Astrocyte (in vitro differentiated cells and primary cell): Measurements from ENCODE around the gene SAMD4A. TPM values are rescaled to one million over a fixed set of nuclear protein-coding genes. Genes with fewer than 3 reads are reported as not detected.

Experiments used
- DNase-seq: peaks from one replicate; pipeline ENCODE4 v3.0.0-alpha.2; 2010; ENCODE audit warnings: low read depth
- FAIRE-seq: peaks from 2 replicates; lab custom pipeline; 2011; peaks lifted over from hg19 to GRCh38; lab: Jason Lieb, UNC
- H2AFZ ChIP-seq: 2 replicates; pipeline ENCODE4 v1.6.0; 2012; ENCODE audit warnings: low read depth, low read length, inconsistent platforms
- H3K27ac ChIP-seq: 2 replicates; pipeline ENCODE4 v1.5.1; 2011; ENCODE audit warnings: low read depth, low read length, inconsistent platforms
- H3K27me3 ChIP-seq: 2 replicates; pipeline ENCODE4 v1.6.0; 2011; ENCODE audit warnings: low read length, inconsistent platforms; ENCODE audit not compliant: insufficient read depth
- H3K36me3 ChIP-seq: 2 replicates; pipeline ENCODE4 v1.5.1; 2011; ENCODE audit warnings: low read length, inconsistent platforms; ENCODE audit not compliant: insufficient read depth
- H3K4me1 ChIP-seq: 2 replicates; pipeline ENCODE4 v1.5.1; 2011; ENCODE audit warnings: low read length, inconsistent platforms; ENCODE audit not compliant: insufficient read depth
- H3K4me2 ChIP-seq: 2 replicates; pipeline ENCODE4 v1.6.0; 2012; ENCODE audit warnings: low read length, inconsistent platforms
- H3K4me3 ChIP-seq: 2 replicates; pipeline ENCODE4 v1.5.1; 2011; ENCODE audit warnings: low read depth, mild to moderate bottlenecking, low read length, inconsistent platforms; ENCODE audit not compliant: insufficient read depth
- H3K79me2 ChIP-seq: 2 replicates; pipeline ENCODE4 v1.6.0; 2012; ENCODE audit warnings: mild to moderate bottlenecking, low read length, inconsistent platforms; ENCODE audit not compliant: insufficient read depth
- H3K9ac ChIP-seq: 2 replicates; pipeline ENCODE4 v1.6.0; 2012; ENCODE audit warnings: mild to moderate bottlenecking, low read length, inconsistent platforms
- H3K9me3 ChIP-seq: 2 replicates; pipeline ENCODE4 v1.5.1; 2012; ENCODE audit warnings: low read depth, mild to moderate bottlenecking, low read length, inconsistent platforms; ENCODE audit not compliant: insufficient read depth
- H4K20me1 ChIP-seq: 2 replicates; pipeline ENCODE4 v1.6.0; 2012; ENCODE audit warnings: low read length, inconsistent platforms; ENCODE audit not compliant: insufficient read depth
- H3K27ac Mint-ChIP-seq: one replicate; pipeline ENCODE4 v1.8.0; 2021; ENCODE audit warnings: mild to moderate bottlenecking, mixed read lengths; ENCODE audit not compliant: unreplicated experiment
- H3K27me3 Mint-ChIP-seq: one replicate; pipeline ENCODE4 v1.8.0; 2021; ENCODE audit warnings: low read depth, mixed read lengths; ENCODE audit not compliant: unreplicated experiment
- H3K36me3 Mint-ChIP-seq: one replicate; pipeline ENCODE4 v1.8.0; 2021; ENCODE audit warnings: low read depth, mixed read lengths; ENCODE audit not compliant: unreplicated experiment
- H3K4me1 Mint-ChIP-seq: one replicate; pipeline ENCODE4 v1.8.0; 2021; ENCODE audit warnings: low read depth, mixed read lengths; ENCODE audit not compliant: unreplicated experiment
- H3K4me3 Mint-ChIP-seq: one replicate; pipeline ENCODE4 v1.8.0; 2021; ENCODE audit warnings: mild to moderate bottlenecking, moderate library complexity, mixed read lengths; ENCODE audit not compliant: unreplicated experiment
- H3K9me3 Mint-ChIP-seq: one replicate; pipeline ENCODE4 v1.8.0; 2021; ENCODE audit warnings: mild to moderate bottlenecking, mixed read lengths; ENCODE audit not compliant: unreplicated experiment
- EZH2 ChIP-seq: IDR thresholded peaks from 2 replicates; pipeline ENCODE4 v1.6.1; 2012; ENCODE audit warnings: mild to moderate bottlenecking, low read length, inconsistent platforms; ENCODE audit not compliant: insufficient read depth
- total RNA-seq: library from RNA; stranded (reverse); gene quantifications from 2 replicates; pipeline ENCODE4 v1.2.1, GENCODE V29; 2021
- TF ChIP-seq, protein P1 (sequence below): IDR thresholded peaks from 2 replicates; pipeline ENCODE4 v1.5.1; 2011; ENCODE audit warnings: low read depth, mild to moderate bottlenecking, inconsistent platforms, low read length, moderate library complexity; ENCODE audit not compliant: insufficient read depth

SAMD4A gene
- total RNA-seq, 1 donor from 2014 or later, result 68.2 TPM

DNA sequence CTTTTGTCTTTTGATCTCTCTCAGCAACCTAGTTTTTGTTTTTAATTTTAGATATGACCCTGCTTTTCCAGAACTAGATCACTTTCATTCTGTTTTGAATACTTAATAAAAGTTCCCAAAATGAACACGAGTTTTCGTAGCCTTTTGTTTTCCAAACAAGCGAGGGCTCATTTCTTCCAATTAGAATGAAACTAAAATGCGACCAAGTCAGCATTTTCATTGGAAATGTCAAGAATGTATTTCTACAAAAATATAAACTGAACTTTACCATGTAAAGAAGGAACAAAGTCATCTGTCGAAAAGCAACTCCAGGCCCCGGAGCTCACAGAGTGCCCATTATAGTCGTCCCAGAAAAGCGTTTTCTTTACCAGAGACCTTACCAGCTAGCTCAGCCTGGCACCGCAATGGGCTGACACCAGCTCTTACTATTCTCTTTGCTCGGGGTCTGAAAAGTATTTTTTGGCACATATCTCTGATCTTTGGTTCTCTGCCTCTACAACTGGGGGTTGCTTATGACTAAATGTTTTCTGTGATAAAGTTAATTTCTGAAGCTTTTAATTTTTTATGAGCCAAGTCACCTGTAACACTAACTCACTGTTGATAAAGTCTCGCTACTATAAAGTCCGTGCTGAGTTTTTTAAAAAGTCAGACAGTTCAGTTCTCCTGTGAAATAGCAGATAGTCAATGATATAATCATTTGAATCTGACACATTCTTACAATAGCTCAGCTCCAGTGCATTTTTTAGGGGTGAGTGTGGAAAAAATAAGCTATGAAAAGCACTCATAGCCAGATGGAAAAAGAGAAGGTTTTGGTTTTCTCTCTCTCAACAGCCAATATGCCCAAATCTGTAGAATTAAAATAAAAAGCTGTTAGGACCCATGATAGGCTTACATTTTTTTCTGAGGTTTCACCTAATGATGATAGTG is 43.4 kb downstream of the SAMD4A start:
- H3K4me1 Mint-ChIP-seq, result peaks cover 35% of the 10 kb centered on the region
- peak; percentile 76 for FAIRE-seq
- no peak overlapping the region for H2AFZ ChIP-seq

DNA sequence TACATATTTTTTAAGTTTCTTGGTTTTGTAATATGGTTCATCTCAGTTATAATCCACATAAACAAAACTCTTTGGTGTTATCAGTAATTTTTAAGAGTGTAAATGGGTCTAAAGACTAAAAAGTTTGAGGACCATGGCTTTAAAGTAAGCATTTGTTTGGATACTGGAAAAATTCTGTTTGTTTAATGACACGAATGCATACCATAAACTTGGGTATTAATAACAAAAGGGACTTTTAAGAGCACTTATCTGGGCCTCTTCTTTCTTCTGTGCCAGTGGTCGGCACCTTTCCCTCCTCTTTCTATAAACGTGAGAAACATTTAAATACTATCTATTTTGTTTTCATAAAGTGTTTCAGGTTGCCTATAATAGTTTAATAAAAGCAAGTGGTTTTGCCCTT is 47.4 kb downstream of the SAMD4A start:
- H2AFZ ChIP-seq, result no peak overlapping the region
- H3K9me3 ChIP-seq, result no peaks in the 10 kb centered on the region
- no peak overlapping the region for H3K4me3 ChIP-seq
- H3K4me3 Mint-ChIP-seq, result no peak overlapping the region
- H3K27ac ChIP-seq, result no peak overlapping the region
- H3K27ac Mint-ChIP-seq, result no peak overlapping the region
- peaks cover 24% of the 10 kb centered on the region for H3K4me1 ChIP-seq
- peaks cover 9% of the 10 kb centered on the region for H3K36me3 Mint-ChIP-seq
- H3K4me1 Mint-ChIP-seq, result peaks cover 22% of the 10 kb centered on the region
- no peaks in the 10 kb centered on the region for H3K36me3 ChIP-seq
- no peak overlapping the region for H3K4me2 ChIP-seq
- H3K79me2 ChIP-seq, result peaks cover 42% of the 10 kb centered on the region
- TF ChIP-seq, protein P1, sequence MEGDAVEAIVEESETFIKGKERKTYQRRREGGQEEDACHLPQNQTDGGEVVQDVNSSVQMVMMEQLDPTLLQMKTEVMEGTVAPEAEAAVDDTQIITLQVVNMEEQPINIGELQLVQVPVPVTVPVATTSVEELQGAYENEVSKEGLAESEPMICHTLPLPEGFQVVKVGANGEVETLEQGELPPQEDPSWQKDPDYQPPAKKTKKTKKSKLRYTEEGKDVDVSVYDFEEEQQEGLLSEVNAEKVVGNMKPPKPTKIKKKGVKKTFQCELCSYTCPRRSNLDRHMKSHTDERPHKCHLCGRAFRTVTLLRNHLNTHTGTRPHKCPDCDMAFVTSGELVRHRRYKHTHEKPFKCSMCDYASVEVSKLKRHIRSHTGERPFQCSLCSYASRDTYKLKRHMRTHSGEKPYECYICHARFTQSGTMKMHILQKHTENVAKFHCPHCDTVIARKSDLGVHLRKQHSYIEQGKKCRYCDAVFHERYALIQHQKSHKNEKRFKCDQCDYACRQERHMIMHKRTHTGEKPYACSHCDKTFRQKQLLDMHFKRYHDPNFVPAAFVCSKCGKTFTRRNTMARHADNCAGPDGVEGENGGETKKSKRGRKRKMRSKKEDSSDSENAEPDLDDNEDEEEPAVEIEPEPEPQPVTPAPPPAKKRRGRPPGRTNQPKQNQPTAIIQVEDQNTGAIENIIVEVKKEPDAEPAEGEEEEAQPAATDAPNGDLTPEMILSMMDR, result no peak
- TF ChIP-seq EZH2, result no peak
- FAIRE-seq (no peak), DNase-seq (no peak)
- no peaks in the 10 kb centered on the region for H3K27me3 Mint-ChIP-seq
- no peaks in the 10 kb centered on the region for H3K9me3 Mint-ChIP-seq
- no peak overlapping the region for H3K9ac ChIP-seq
- no peaks in the 10 kb centered on the region for H3K27me3 ChIP-seq
- H4K20me1 ChIP-seq, result peaks cover 4% of the 10 kb centered on the region

More for the DNA sequence above, 43.4 kb downstream of the SAMD4A start:
- Histone ChIP-seq H3K36me3 (no peaks in the 10 kb centered on the region), H3K27ac (peak overlapping the region; percentile 63), H3K4me2 (peak overlapping the region; percentile 74), H3K4me1 (peaks cover 35% of the 10 kb centered on the region), H3K27me3 (no peaks in the 10 kb centered on the region), H3K79me2 (peaks cover 55% of the 10 kb centered on the region), H3K9me3 (no peaks in the 10 kb centered on the region), H3K9ac (peak overlapping the region; percentile 53), H3K4me3 (no peak overlapping the region), H4K20me1 (peaks cover 16% of the 10 kb centered on the region)
- Mint-ChIP-seq H3K9me3 (peaks cover 2% of the 10 kb centered on the region), H3K27me3 (no peaks in the 10 kb centered on the region), H3K27ac (peak overlapping the region; percentile 78), H3K4me3 (peak overlapping the region; percentile 24), H3K36me3 (peaks cover 9% of the 10 kb centered on the region)
- DNase-seq, result peak; percentile 68
- TF ChIP-seq, protein P1, result no peak
- TF ChIP-seq EZH2, result no peak

DNA sequence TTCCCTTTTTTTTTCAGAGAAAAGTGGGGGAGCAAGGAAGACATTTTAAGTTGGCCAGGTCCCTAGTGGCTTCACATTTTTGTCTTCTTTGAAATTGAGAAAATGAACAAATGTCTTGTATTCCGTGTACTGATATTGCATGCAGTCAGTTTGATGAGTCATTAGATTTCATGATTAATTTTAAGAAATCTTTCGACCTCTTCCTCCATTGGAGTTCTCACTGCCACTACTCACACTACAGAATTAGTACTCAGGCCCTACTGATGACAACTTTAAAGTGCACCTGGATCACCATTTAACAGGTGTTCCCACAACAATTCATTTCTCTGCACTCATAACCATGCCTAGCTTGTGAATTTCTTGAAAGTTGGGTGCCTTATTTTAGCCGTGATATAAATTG is 50.5 kb downstream of the SAMD4A start:
- peaks cover 55% of the 10 kb centered on the region for H3K79me2 ChIP-seq
- Mint-ChIP-seq H3K27me3 (no peaks in the 10 kb centered on the region), H3K9me3 (no peaks in the 10 kb centered on the region), H3K27ac (no peak overlapping the region), H3K36me3 (peaks cover 17% of the 10 kb centered on the region), H3K4me3 (no peak overlapping the region), H3K4me1 (peaks cover 6% of the 10 kb centered on the region)
- no peak overlapping the region for H3K27ac ChIP-seq
- no peak overlapping the region for H2AFZ ChIP-seq
- FAIRE-seq (peak; percentile 59), DNase-seq (no peak)
- H3K4me1 ChIP-seq, result peaks cover 5% of the 10 kb centered on the region
- no peaks in the 10 kb centered on the region for H3K9me3 ChIP-seq
- H3K4me3 ChIP-seq, result no peak overlapping the region
- H4K20me1 ChIP-seq, result peaks cover 14% of the 10 kb centered on the region
- H3K27me3 ChIP-seq, result no peaks in the 10 kb centered on the region
- TF ChIP-seq, protein P1, result no peak
- no peak for TF ChIP-seq EZH2
- H3K36me3 ChIP-seq, result no peaks in the 10 kb centered on the region
- H3K4me2 ChIP-seq, result no peak overlapping the region
- no peak overlapping the region for H3K9ac ChIP-seq
